ENCODE measurements around the gene YIF1A. TPM values are rescaled to one million over a fixed set of nuclear protein-coding genes. Genes with fewer than 3 reads are reported as not detected.
"Not testable (repeated sequence)": the region's sequence is repeated elsewhere in the genome, so short reads cannot be mapped to it uniquely, and the experiment has no call there.

The YIF1A gene
- total RNA-seq, 1 donor from 2014 or later, result 106 TPM

- no peak overlapping the region for H3K4me3 ChIP-seq (ENCODE audit: low read depth, low read length)
- TF ChIP-seq CTCF (conservative IDR thresholded peaks at IDR 0.05; ENCODE audit: low read depth, low read length), result no peak
- DNase-seq (ENCODE audit: low read depth), result no peak
These were observed 34.7 kb upstream of the YIF1A start for GRCh38 chr11:66323684-66324083.

DNA sequence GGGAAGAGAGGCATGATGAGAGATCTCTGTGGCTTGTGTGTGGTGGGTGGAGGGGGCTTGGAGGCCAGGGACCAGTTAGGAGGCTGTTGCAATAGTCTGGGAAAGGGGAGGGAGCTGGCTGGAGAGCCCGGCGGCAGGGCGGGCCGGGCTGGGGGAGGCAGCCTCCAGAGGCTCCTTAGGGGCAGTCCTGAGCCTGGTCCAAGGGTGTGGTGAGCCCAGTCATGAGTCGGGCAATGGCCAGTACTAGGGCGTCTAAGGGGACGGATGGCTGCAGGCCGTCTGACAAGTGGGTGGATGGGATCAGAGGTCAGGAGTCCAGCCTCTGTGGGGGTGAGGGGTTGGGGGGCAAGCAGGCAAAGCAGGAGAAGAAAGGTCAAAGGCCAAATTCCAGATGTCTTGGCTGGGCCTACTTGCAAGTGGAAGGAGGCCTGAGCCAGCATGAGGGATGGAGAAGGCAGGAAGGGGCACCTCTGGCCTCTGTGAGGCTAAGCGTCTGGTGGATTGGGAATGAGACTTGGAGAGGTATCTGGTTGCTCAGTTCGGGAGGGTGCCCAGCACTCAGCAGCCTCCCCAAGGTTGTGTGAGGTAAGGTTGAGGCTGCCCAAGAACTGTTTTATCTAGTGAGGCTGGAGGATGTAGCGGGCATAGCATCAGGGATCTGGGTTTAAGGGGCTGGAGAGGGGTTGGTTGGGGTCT is 33.9 kb upstream of the YIF1A start:
- no peak overlapping the region for H3K4me3 ChIP-seq (ENCODE audit: low read depth, low read length)
- DNase-seq (ENCODE audit: low read depth), result no peak
- no peak for TF ChIP-seq CTCF (conservative IDR thresholded peaks at IDR 0.05; ENCODE audit: low read depth, low read length)

- no peak overlapping the region for H3K4me3 ChIP-seq (ENCODE audit: low read depth, low read length)
- no peak for DNase-seq (ENCODE audit: low read depth)
- TF ChIP-seq CTCF (conservative IDR thresholded peaks at IDR 0.05; ENCODE audit: low read depth, low read length), result no peak
These were observed 32.7 kb upstream of the YIF1A start for GRCh38 chr11:66321606-66322005.

DNA sequence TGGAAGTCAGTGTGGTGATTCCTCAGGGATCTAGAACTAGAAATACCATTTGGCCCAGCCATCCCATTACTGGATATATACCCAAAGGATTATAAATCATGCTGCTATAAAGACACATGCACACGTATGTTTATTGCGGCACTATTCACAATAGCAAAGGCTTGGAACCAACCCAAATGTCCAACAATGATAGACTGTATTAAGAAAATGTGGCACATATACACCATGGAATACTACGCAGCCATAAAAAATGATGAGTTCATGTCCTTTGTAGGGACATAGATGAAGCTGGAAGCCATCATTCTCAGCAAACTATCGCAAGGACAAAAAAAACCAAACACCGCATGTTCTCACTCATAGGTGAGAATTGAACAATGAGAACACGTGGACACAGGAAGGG is 31.8 kb upstream of the YIF1A start:
- not testable (repeated sequence) for H3K4me3 ChIP-seq (ENCODE audit: low read depth, low read length); DNase-seq (ENCODE audit: low read depth)

DNA sequence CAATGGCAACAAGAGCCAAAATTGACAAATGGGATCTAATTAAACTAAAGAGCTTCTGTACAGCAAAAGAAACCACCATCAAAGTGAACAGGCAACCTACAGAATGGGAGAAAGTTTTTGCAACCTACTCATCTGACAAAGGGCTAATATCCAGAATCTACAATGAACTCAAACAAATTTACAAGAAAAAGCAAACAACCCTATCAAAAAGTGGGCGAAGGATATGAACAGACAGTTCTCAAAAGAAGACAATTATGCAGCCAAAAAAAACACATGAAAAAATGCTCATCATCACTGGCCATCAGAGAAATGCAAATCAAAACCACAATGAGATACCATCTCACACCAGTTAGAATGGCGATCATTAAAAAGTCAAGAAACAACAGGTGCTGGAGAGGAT is 31.3 kb upstream of the YIF1A start:
- H3K4me3 ChIP-seq (ENCODE audit: low read depth, low read length); DNase-seq (ENCODE audit: low read depth): not testable (repeated sequence)

GRCh38 chr11:66318600-66318970 is 29.6 kb upstream of the YIF1A start:
- H3K4me3 ChIP-seq (ENCODE audit: low read depth, low read length), result no peak overlapping the region
- no peak for TF ChIP-seq CTCF (conservative IDR thresholded peaks at IDR 0.05; ENCODE audit: low read depth, low read length)
- no peak for DNase-seq (ENCODE audit: low read depth)

- no peak for TF ChIP-seq CTCF (conservative IDR thresholded peaks at IDR 0.05; ENCODE audit: low read depth, low read length)
- H3K4me3 ChIP-seq (ENCODE audit: low read depth, low read length), result no peak overlapping the region
- peak; percentile 18 for DNase-seq (ENCODE audit: low read depth)
These were observed 29.0 kb upstream of the YIF1A start for GRCh38 chr11:66317723-66318599.

DNA sequence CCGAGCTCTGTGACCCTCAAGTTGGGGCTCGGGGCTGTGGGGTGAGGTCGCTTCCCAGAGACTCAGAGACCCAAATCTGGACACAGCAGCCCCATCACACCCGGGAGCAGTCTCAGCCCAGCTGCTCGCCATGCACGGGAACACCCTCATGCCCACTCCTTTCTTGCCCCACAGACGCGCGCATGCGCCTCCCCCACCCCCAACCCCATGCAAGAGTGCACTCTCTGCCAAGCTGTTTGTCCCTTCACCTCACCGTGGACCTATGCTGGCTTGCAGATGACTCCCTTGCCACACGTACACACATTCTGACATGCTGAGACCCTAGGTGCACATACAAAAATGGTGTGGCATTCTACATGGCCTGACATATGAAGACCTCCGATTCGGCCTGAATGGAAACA is 28.4 kb upstream of the YIF1A start:
- no peak for DNase-seq (ENCODE audit: low read depth)
- no peak for TF ChIP-seq CTCF (conservative IDR thresholded peaks at IDR 0.05; ENCODE audit: low read depth, low read length)
- no peak overlapping the region for H3K4me3 ChIP-seq (ENCODE audit: low read depth, low read length)
